ENCODE results near the gene TYW1B. TPM values are rescaled to one million over a fixed set of nuclear protein-coding genes. Genes with fewer than 3 reads are reported as not detected.
"Not testable (repeated sequence)": the region's sequence is repeated elsewhere in the genome, so short reads cannot be mapped to it uniquely, and the experiment has no call there.

Gene TYW1B
- total and polyA plus RNA-seq, 2 donors (not counting 3 experiments of a cell fraction or from before 2014, with no cell fraction given) = 0.69 to 2.7 TPM

GRCh38 chr7:72709909-72710308 lies 118.1 kb downstream of the TYW1B start:
- H2AFZ ChIP-seq (ENCODE audit: low read depth, low read length) = no peak overlapping the region
- no peaks in the 10 kb centered on the region for H3K79me2 ChIP-seq (ENCODE audit: control insufficient read depth, insufficient read depth, low read length)
- no peak overlapping the region for H3K27ac ChIP-seq (ENCODE audit: insufficient read depth, low read depth, low read length)
- dilution Hi-C loops (cut with MboI; ENCODE audit: extremely low pct_ligation_motif_present, low sequenced_read_pairs) (no loop called here), intact Hi-C loops (cut with micrococcal nuclease) (no loop called here)
- H3K4me2 ChIP-seq (ENCODE audit: insufficient read depth, low read length) = no peak overlapping the region
- no peaks in the 10 kb centered on the region for H4K20me1 ChIP-seq (replicated peaks; ENCODE audit: control insufficient read depth, extremely low read depth, insufficient read depth, low read length)
- POLR2A ChIA-PET = no interaction called here
- BruUV-seq (replicated peaks) = no TSS peak
- no peaks in the 10 kb centered on the region for H3K4me1 ChIP-seq (ENCODE audit: control insufficient read depth, extremely low read depth, insufficient read depth, low read length)
- no peaks in the 10 kb centered on the region for H3K36me3 ChIP-seq (ENCODE audit: control insufficient read depth in 2 of 2, extremely low read depth in 1 of 2, insufficient read depth in 2 of 2, low read length in 2 of 2)
- H3K27me3 ChIP-seq (ENCODE audit: control insufficient read depth in 2 of 2, insufficient read depth in 2 of 2, low read length in 2 of 2) = no peaks in the 10 kb centered on the region
- CTCF ChIA-PET = no interaction called here
- H3K9me1 ChIP-seq (replicated peaks; ENCODE audit: control insufficient read depth, extremely low read depth, insufficient read depth, low read length) = no peaks in the 10 kb centered on the region
- no peak overlapping the region for H3K9ac ChIP-seq (replicated peaks; ENCODE audit: extremely low read depth, insufficient read depth, low read length)
- TF ChIP-seq MYC (IDR thresholded peaks at IDR 0.05; ENCODE audit: low read depth, low read length) (no peak), MAX (IDR thresholded peaks at IDR 0.05; ENCODE audit: insufficient read depth, insufficient read length) (no peak), CTCF (IDR thresholded peaks at IDR 0.05; ENCODE audit: extremely low read depth in 1 of 2, insufficient read depth in 1 of 2, low read depth in 1 of 2, low read length in 2 of 2) (no peak), GATA2 (IDR thresholded peaks at IDR 0.05; ENCODE audit: insufficient read depth, insufficient read length, low read depth, low read length) (no peak), POLR2AphosphoS5 (IDR thresholded peaks at IDR 0.05; ENCODE audit: insufficient read depth, low read depth, low read length) (no peak), JUN (IDR thresholded peaks at IDR 0.05; ENCODE audit: borderline replicate concordance, insufficient read depth, insufficient read length, low read depth) (no peak)
- FAIRE-seq (no peak), DNase-seq (ENCODE audit: low read depth, low spot score) (no peak)
- H3K9me3 ChIP-seq (replicated peaks; ENCODE audit: control insufficient read depth, insufficient read depth, low read length) = no peaks in the 10 kb centered on the region
- no peak overlapping the region for H3K4me3 ChIP-seq (replicated peaks in 1 of 3; ENCODE audit: insufficient read depth in 1 of 3, low read depth in 1 of 3, low read length in 3 of 3)

- CTCF ChIA-PET; FAIRE-seq; BruUV-seq (replicated peaks); H3K4me2 ChIP-seq (ENCODE audit: insufficient read depth, low read length); intact Hi-C loops (cut with micrococcal nuclease); dilution Hi-C loops (cut with MboI; ENCODE audit: extremely low pct_ligation_motif_present, low sequenced_read_pairs); H4K20me1 ChIP-seq (replicated peaks; ENCODE audit: control insufficient read depth, extremely low read depth, insufficient read depth, low read length); DNase-seq (ENCODE audit: low read depth, low spot score); H3K27me3 ChIP-seq (ENCODE audit: control insufficient read depth in 2 of 2, insufficient read depth in 2 of 2, low read length in 2 of 2); H3K27ac ChIP-seq (ENCODE audit: insufficient read depth, low read depth, low read length); H3K36me3 ChIP-seq (ENCODE audit: control insufficient read depth in 2 of 2, extremely low read depth in 1 of 2, insufficient read depth in 2 of 2, low read length in 2 of 2); H3K4me3 ChIP-seq (replicated peaks in 1 of 3; ENCODE audit: insufficient read depth in 1 of 3, low read depth in 1 of 3, low read length in 3 of 3); H3K4me1 ChIP-seq (ENCODE audit: control insufficient read depth, extremely low read depth, insufficient read depth, low read length); H3K9me1 ChIP-seq (replicated peaks; ENCODE audit: control insufficient read depth, extremely low read depth, insufficient read depth, low read length); POLR2A ChIA-PET; H3K9me3 ChIP-seq (replicated peaks; ENCODE audit: control insufficient read depth, insufficient read depth, low read length); H3K9ac ChIP-seq (replicated peaks; ENCODE audit: extremely low read depth, insufficient read depth, low read length); H2AFZ ChIP-seq (ENCODE audit: low read depth, low read length); H3K79me2 ChIP-seq (ENCODE audit: control insufficient read depth, insufficient read depth, low read length): not testable (repeated sequence)
Measured at GRCh38 chr7:72708371-72709050, 119.5 kb downstream of the TYW1B start.
